Duodenal mucosa (tissue), 2 donors: ENCODE measurements around the gene FBXL16.

ENCODE experiments used
- H3K27ac ChIP-seq: one replicate; pipeline ENCODE4 v1.7.0; 2013; ENCODE audit warnings: low read depth, low read length
- H3K27me3 ChIP-seq, 2 donors: one replicate each; pipeline ENCODE4 v1.7.0; 2013; ENCODE audit warnings: low read length in 2 of 2, control low read depth in 1 of 2; ENCODE audit not compliant: insufficient read depth in 2 of 2, control insufficient read depth in 1 of 2
- H3K36me3 ChIP-seq, 2 donors: one replicate each; pipeline ENCODE4 v1.7.0; 2013; ENCODE audit warnings: low read length in 2 of 2, control low read depth in 1 of 2; ENCODE audit not compliant: insufficient read depth in 2 of 2, control insufficient read depth in 1 of 2
- H3K4me1 ChIP-seq, 2 donors: one replicate each; pipeline ENCODE4 v1.7.0; 2013; ENCODE audit warnings: low read length in 2 of 2, control low read depth in 1 of 2; ENCODE audit not compliant: insufficient read depth in 2 of 2, control insufficient read depth in 1 of 2
- H3K4me3 ChIP-seq, 2 donors: one replicate each; pipeline ENCODE4 v1.7.0; 2013; ENCODE audit warnings: low read length in 2 of 2, low read depth in 1 of 2
- H3K9ac ChIP-seq, 2 donors: one replicate each; pipeline ENCODE4 v1.7.0; 2013; ENCODE audit warnings: low read length in 2 of 2, low read depth in 1 of 2
- H3K9me3 ChIP-seq, 2 donors: one replicate each; pipeline ENCODE4 v1.7.0; 2013; ENCODE audit warnings: low read length in 2 of 2, control low read depth in 1 of 2; ENCODE audit not compliant: control insufficient read depth in 1 of 2

Gene FBXL16

DNA sequence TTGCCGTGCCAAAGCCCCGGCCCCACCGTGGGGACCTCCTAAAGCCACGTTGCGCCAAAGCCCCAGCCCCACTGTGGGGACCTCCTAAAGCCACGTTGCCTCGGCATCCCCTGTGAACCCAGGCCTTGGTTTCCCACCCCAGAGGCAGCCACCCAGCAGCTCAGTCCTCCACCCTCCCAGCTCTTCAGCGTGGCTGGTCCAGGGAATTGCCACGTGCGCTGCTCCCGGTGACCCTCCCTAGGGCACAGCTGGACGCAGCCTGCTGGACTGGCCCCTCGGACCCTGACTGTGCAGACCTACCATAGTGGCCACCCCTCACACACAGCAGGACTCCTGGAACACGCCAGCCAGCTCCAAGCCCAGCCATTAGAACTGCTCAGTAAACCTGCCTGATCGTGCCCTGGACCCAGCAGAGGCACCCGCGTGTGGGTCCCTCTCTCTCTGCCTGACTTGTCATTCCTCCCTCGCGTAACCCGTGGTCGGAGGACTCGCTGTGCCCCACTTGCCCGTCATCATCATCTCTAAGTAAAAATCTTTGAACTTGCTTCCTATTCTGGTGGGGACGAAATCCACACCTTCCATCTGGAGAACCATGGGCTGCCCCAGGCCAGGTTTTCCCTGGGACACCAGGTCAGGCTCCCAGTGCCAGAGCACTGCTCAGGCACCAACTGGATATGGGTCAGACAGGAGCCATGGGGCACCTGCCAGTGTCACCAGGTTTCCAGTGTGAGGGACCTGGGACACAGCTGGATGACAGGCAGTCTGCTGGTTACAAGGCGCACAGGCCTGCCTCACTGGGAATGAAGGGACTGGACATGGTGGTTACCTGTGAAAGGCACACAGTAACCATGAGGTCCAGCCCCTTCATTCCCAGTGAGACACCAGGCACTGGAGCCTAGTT lies 29.6 kb upstream of the FBXL16 start:
- H3K4me1 ChIP-seq: peaks cover 4 to 9% of the 10 kb centered on the region in 2 donors
- peaks cover 34 to 56% of the 10 kb centered on the region in 2 donors for H3K36me3 ChIP-seq
- H3K4me3 ChIP-seq: no peak overlapping the region
- H3K27me3 ChIP-seq: no peaks in the 10 kb centered on the region
- H3K9me3 ChIP-seq: no peaks in the 10 kb centered on the region
- H3K27ac ChIP-seq: no peak overlapping the region
- H3K9ac ChIP-seq: no peak overlapping the region

DNA sequence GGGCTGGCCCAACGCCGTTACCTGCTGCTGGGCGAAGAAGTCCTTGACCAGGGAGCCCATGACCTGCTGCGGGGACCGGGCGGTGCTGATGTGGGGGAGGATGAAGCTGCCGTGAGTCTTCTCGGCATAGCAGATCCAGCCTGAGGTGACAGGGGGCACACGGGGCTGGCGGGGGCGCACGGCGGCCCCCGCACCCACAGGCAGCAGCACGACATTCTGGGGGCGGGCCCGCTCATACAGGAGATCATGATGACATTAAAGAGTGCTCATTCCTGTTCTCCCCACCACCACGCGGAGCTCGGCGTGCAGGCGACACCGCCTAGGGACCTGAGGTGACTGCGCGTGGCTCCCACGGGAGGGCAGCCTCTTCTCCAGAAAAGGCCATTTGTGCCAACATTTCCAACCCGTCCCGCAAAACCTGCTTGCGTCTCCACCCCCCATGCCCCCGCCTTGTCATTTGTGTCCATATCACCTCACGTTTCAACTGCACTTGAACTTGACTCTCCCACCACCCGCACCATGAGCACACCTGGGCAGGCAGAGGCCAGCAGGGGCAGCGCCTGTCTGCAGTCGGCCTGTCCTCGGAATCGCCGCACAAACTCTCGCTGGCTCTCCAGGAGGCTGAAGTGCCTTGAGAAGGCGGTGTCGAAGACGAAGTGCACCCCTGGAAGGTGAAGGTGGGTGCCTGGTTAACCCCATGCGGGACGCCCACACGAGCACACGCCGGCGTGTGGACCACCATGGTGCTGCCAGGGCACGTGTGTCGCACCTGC lies 28.8 kb upstream of the FBXL16 start:
- Histone ChIP-seq H3K27me3 (no peaks in the 10 kb centered on the region), H3K36me3 (peaks cover 34 to 56% of the 10 kb centered on the region in 2 donors), H3K27ac (no peak overlapping the region), H3K9ac (no peak overlapping the region), H3K4me3 (no peak overlapping the region), H3K9me3 (no peaks in the 10 kb centered on the region), H3K4me1 (peaks cover 0 to under 1% of the 10 kb centered on the region in 2 donors)

DNA sequence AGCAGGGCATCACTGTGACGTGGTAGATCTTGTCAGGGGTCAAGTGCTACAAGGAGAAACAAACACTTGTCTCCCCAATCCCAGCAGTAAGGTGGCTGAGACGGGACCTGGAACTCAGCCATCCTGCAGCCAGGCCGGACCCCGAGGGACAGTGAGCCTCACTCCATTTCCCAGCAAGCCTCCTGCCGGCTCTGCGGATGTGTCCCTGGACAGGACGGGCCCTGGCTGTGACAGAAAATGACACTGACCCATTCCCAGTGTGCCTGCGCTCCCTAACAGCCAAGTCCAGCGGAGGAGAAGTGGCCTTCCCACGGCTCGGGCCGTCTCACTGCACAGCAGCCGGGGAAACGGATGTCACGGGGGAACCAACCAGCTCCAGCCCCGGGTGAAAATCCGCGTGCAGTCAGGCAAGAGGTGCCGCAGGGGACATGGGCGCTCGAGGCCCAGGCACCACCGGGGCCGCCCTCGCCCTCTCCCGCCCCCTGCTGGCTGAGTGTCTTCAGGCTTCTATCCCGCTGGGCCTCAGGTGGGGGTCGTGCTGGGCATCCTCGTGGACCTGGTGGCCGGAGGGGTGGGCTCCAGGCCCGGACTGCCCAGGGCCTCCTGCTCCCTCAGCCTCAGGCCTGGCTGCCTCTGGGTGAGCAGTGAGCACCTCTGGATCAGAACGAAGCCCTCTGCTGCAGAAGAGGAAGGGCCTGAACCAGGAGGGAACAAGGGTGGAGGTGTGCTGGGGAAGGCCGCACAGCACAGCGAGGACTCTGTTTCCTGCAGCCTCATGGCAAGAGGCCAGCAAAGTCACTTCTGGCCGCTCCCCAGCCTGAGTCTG lies 28.0 kb upstream of the FBXL16 start:
- H3K27me3 ChIP-seq: no peaks in the 10 kb centered on the region
- no peaks in the 10 kb centered on the region for H3K9me3 ChIP-seq
- H3K4me3 ChIP-seq: no peak overlapping the region
- H3K4me1 ChIP-seq: peaks cover 0 to under 1% of the 10 kb centered on the region in 2 donors
- peaks cover 34 to 56% of the 10 kb centered on the region in 2 donors for H3K36me3 ChIP-seq
- no peak overlapping the region for H3K27ac ChIP-seq
- no peak overlapping the region for H3K9ac ChIP-seq

DNA sequence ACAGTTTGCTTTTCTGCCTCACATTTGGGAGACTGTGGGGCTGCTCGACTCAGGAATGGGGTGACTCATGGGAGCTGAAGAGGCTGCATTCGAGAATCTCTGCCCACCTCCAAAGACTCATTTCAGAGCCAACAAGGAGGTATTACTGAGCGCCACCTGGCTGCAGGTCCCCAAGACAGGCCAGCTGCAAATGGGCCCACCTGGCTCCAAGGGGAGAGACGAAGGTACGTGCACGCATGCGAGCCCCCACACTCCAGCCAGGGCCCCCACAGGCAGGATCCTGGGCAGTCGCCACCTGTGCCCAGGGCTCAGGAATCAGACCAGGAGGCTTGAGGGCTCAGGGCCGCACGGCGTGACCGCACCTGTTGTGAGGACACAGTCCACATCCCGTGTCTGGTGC lies 27.3 kb upstream of the FBXL16 start:
- Histone ChIP-seq H3K9me3 (no peaks in the 10 kb centered on the region), H3K27ac (no peak overlapping the region), H3K27me3 (no peaks in the 10 kb centered on the region), H3K4me3 (no peak overlapping the region), H3K9ac (no peak overlapping the region), H3K4me1 (peaks cover 0 to 4% of the 10 kb centered on the region in 2 donors), H3K36me3 (peaks cover 34 to 54% of the 10 kb centered on the region in 2 donors)

DNA sequence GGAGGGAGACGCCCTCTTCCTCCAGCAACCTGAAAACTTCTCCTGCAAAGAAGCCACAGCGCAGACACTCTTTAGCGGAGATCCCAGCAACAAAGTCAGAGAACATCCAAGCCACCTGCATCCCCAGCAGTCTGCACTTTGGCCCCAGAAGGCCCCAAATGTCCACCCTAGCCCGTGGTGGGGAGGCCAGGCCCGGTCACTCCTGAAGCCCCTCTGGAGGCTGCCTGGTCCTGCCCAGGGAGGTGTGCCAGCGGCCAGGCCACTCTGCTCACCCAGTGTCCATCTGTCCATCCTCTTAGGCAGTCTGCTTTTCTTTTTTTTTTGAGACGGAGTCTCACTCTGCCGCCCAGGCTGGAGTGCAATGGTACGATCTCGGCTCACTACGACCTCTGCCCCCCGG lies 26.7 kb upstream of the FBXL16 start:
- Histone ChIP-seq H3K36me3 (peaks cover 34 to 48% of the 10 kb centered on the region in 2 donors), H3K27me3 (peaks cover 0 to 3% of the 10 kb centered on the region in 2 donors), H3K9me3 (no peaks in the 10 kb centered on the region), H3K4me3 (no peak overlapping the region), H3K4me1 (peaks cover 0 to 8% of the 10 kb centered on the region in 2 donors), H3K27ac (no peak overlapping the region), H3K9ac (no peak overlapping the region)

DNA sequence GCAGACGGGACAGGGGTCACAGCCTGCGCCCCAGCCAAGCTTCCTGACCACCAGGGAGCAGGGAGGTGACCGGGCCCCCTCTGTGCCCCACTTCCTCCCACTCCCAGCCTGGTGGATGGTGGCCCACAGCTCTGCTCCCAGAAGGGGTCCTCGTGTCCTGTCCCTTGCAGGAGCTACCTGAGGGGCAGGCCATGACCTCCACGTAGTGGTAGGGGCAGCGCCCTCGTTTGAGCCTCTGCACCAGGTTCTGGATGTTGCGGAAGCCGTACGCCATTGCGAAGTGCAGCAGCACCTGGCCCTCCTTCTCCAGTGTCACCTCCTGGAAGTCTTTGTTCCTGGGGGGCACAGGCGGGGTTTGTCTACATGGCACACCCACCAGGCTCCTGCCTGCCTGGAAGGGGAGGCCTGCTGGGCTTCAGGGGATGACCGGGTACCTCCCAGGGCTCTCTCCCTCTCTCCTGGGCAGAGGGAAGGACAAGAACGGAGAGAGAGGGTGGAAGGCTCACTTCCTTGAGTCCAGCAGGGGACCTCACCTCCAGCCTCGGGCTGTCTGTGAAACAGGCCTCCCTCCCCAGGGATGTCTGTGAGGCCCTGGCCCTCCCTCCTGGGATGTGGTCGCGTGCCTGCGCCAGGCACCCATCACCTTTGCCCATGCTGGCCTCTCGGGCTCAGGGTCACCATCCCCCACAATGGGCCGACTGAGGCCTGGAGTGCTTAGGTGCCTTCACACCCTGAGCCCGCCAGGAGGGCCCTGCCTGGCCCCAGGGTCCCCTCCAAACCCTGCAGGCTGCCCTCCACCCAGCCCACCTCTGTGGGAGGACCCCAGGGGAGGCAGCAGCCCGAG lies 25.3 kb upstream of the FBXL16 start:
- Histone ChIP-seq H3K27ac (no peak overlapping the region), H3K9ac (no peak overlapping the region), H3K27me3 (peaks cover 8 to 10% of the 10 kb centered on the region in 2 donors), H3K36me3 (peaks cover 28 to 34% of the 10 kb centered on the region in 2 donors), H3K4me1 (peaks cover 0 to 18% of the 10 kb centered on the region in 2 donors), H3K4me3 (no peak overlapping the region), H3K9me3 (no peaks in the 10 kb centered on the region)

DNA sequence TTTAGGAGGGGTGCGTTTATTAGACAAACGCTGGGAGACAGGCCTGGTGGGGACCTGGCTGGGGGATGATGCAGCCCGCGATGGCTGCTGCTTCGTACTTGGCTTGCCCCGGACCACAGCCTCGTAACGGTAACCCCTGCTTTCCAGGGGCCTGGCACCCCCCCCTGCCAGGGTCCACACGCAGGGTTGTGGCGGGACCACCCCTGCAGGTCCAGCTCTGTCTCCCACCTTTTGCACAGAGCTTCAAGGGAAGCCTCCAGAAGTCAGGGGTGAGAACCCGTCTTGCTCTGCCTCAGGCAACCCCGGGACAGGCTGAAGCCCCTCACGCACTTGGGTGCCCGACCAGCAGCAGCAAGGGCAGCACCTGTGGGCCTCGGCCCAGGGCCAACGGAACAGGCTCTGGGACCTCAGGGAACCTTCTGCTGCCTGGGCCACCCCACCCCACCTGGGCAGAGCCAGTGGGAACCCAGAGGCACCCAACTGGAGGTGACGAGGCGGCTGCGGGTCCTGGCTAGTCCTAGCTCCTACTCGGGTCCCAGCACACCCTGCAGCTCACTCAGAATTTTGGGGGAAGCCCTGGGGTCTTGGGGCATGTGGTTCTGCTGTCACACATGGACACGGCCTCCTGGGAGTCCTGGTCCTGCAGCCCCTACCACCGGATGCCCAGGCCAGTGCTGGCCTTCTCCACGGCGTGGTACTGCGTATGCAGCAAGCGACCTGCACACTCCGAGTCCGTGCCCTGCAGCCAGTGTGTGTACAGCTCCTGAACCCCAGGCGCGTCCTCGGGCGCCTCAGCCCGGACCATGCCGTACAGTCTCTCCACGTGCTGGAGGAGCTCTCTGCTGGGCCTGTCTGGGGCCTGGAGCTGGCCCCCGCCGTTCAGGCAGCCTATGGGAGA lies 24.4 kb upstream of the FBXL16 start:
- Histone ChIP-seq H3K9ac (no peak overlapping the region), H3K27ac (no peak overlapping the region), H3K27me3 (peaks cover 15 to 19% of the 10 kb centered on the region in 2 donors), H3K4me3 (no peak overlapping the region), H3K36me3 (peaks cover 20 to 25% of the 10 kb centered on the region in 2 donors), H3K4me1 (peaks cover 0 to 18% of the 10 kb centered on the region in 2 donors), H3K9me3 (no peaks in the 10 kb centered on the region)

DNA sequence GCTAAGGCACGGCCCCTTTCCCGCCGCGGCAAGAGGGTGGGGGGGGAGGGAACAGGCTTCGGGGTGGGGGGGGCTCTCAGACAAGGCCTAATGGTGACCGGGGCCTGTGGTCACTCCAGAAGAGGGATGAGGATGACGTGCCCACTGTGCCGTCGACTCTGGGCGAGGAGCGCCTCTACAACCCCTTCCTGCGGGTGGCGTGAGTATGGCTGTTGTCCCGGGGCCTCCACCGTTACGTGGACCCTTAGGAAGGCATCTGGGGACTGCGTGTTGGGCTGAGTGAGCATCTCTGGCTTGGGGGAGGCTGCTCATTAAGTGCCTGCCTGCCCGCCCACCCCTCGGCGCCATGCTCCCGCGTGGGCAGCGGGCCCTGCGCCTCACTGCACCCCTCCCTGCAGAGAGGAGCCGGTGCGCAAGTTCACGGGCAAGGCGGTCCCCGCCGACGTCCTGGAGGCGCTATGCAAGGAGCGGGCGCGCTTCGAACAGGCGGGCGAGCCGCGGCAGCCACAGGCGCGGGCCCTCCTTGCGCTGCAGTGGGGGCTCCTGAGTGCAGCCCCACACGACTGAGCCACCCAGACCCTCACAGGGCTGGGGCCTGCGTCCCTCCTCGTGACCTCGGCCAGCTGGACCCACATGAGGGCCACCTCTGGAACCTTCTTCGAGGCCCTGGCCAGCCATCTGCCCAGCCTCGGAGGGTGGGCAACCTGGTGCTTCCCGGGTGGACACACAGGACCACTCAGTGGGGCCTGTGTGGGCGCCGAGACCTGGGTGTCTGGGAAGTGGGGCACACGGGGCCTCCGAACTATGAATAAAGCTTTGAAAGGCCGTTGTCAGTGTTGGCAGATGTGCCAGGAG lies 23.5 kb upstream of the FBXL16 start:
- H3K27me3 ChIP-seq: peaks cover 15 to 22% of the 10 kb centered on the region in 2 donors
- no peaks in the 10 kb centered on the region for H3K9me3 ChIP-seq
- no peak overlapping the region for H3K27ac ChIP-seq
- no peak overlapping the region for H3K4me3 ChIP-seq
- no peak overlapping the region for H3K9ac ChIP-seq
- peaks cover 0 to 18% of the 10 kb centered on the region in 2 donors for H3K4me1 ChIP-seq
- peaks cover 12 to 16% of the 10 kb centered on the region in 2 donors for H3K36me3 ChIP-seq
